Osteocyte (in vitro differentiated cells): ENCODE measurements around the gene TBXAS1. TPM values are rescaled to one million over a fixed set of nuclear protein-coding genes. Genes with fewer than 3 reads are reported as not detected.

Experiments used
- DNase-seq: peaks from one replicate; pipeline ENCODE4 v3.0.0; 2021; ENCODE audit warnings: mixed read lengths; ENCODE audit not compliant: unreplicated experiment; ENCODE audit errors: extremely low spot score
- H3K27ac Mint-ChIP-seq: one replicate; pipeline ENCODE4 v1.8.0; 2021; ENCODE audit warnings: mild to moderate bottlenecking, mixed read lengths; ENCODE audit not compliant: unreplicated experiment
- H3K27me3 Mint-ChIP-seq: one replicate; pipeline ENCODE4 v1.8.0; 2021; ENCODE audit warnings: mixed read lengths; ENCODE audit not compliant: unreplicated experiment
- H3K36me3 Mint-ChIP-seq: one replicate; pipeline ENCODE4 v1.8.0; 2021; ENCODE audit warnings: mixed read lengths; ENCODE audit not compliant: unreplicated experiment
- H3K4me1 Mint-ChIP-seq: one replicate; pipeline ENCODE4 v1.8.0; 2021; ENCODE audit warnings: mixed read lengths; ENCODE audit not compliant: unreplicated experiment
- H3K4me3 Mint-ChIP-seq: one replicate; pipeline ENCODE4 v1.8.0; 2021; ENCODE audit warnings: mild to moderate bottlenecking, moderate library complexity, mixed read lengths; ENCODE audit not compliant: unreplicated experiment
- H3K9me3 Mint-ChIP-seq: one replicate; pipeline ENCODE4 v1.8.0; 2021; ENCODE audit warnings: mixed read lengths; ENCODE audit not compliant: unreplicated experiment
- total RNA-seq: library from RNA; stranded (reverse); gene quantifications from 2 replicates; pipeline ENCODE4 v1.2.1, GENCODE V29; 2021
- TF ChIP-seq, protein P1 (sequence below): fragments of 200-600 bp; sonication (generic); IDR thresholded peaks from 2 replicates; pipeline ENCODE4 v1.5.0; 2021; ENCODE audit warnings: antibody characterized with exemption, mild to moderate bottlenecking, moderate library complexity

TBXAS1 gene
- total RNA-seq, 1 donor from 2014 or later: 3.5 TPM

DNA sequence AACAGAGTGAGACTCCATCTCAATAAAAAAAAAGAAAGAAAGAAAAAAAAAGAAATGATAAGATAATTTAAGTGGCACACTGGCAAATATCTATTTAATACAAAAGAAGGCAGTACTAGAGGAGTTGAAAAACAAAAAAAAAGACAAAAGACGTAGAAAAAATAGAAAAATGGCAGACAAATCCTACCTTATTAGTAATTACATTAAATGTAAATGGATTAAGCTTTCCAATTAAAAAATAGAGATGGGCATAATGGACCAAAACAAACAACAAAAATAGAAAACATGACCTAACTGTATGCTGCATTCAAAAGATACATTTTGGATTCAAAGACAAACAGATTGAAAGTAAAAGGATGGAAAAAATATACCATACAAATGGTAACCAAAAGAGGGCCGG is 239.0 kb downstream of the TBXAS1 start:
- DNase-seq: no peak
- TF ChIP-seq, protein P1, sequence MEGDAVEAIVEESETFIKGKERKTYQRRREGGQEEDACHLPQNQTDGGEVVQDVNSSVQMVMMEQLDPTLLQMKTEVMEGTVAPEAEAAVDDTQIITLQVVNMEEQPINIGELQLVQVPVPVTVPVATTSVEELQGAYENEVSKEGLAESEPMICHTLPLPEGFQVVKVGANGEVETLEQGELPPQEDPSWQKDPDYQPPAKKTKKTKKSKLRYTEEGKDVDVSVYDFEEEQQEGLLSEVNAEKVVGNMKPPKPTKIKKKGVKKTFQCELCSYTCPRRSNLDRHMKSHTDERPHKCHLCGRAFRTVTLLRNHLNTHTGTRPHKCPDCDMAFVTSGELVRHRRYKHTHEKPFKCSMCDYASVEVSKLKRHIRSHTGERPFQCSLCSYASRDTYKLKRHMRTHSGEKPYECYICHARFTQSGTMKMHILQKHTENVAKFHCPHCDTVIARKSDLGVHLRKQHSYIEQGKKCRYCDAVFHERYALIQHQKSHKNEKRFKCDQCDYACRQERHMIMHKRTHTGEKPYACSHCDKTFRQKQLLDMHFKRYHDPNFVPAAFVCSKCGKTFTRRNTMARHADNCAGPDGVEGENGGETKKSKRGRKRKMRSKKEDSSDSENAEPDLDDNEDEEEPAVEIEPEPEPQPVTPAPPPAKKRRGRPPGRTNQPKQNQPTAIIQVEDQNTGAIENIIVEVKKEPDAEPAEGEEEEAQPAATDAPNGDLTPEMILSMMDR: no peak
- no peak overlapping the region for H3K4me3 Mint-ChIP-seq
- H3K9me3 Mint-ChIP-seq: peaks cover 30% of the 10 kb centered on the region
- peaks cover 2% of the 10 kb centered on the region for H3K4me1 Mint-ChIP-seq
- H3K27me3 Mint-ChIP-seq: peaks cover 5% of the 10 kb centered on the region
- no peak overlapping the region for H3K27ac Mint-ChIP-seq
- peaks cover 12% of the 10 kb centered on the region for H3K36me3 Mint-ChIP-seq

DNA sequence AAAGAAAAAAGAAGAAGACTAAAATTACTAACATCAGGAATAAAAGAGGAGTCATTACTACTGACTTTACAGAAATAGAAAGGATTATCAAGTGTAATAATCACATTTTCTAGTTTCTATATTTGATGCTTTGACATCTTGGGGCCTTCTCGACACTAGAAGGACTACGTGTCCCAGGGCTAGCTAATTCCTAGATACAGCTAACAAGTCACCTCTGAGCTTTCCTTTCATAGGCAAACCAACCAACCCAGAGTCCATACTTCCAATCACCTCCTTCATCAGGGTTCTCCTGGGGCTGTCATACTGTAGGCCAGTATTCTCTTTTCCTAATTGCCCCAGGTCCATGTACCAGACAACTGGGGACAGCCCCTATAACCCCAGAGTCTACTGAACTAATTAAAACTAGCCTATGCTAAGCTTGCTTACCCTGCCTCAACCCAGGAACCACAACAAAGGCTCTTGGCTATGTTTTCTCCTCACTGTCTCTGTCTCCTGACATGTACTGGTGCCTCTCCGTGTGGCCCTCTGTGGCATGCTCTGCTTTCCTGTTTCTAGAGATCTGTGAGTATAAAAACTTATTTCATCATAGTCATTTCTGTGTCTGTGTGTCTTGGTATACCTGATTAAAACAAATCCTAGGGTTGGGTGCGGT is 240.4 kb downstream of the TBXAS1 start:
- peaks cover 2% of the 10 kb centered on the region for H3K4me1 Mint-ChIP-seq
- peaks cover 5% of the 10 kb centered on the region for H3K27me3 Mint-ChIP-seq
- DNase-seq: no peak
- H3K27ac Mint-ChIP-seq: no peak overlapping the region
- H3K36me3 Mint-ChIP-seq: peaks cover 12% of the 10 kb centered on the region
- peaks cover 30% of the 10 kb centered on the region for H3K9me3 Mint-ChIP-seq
- TF ChIP-seq, protein P1: no peak
- no peak overlapping the region for H3K4me3 Mint-ChIP-seq

Other genes with a start within 250 kb of the TBXAS1 start
- 90.8 and 96.9 TPM in 2 replicates for gene HIPK2, start 51.3 kb upstream of the TBXAS1 start, total RNA-seq
- 26.9 and 27.5 TPM in 2 replicates for gene PARP12, start 233.7 kb downstream of the TBXAS1 start, total RNA-seq